UCSD-AML1 (cell line): ENCODE results near the gene SNAPIN.

Source experiments
- DNase-seq: peaks from one replicate; lab custom pipeline; 2025; ENCODE audit not compliant: unreplicated experiment; lab: John Stamatoyannopoulos, UW

The SNAPIN gene

DNA sequence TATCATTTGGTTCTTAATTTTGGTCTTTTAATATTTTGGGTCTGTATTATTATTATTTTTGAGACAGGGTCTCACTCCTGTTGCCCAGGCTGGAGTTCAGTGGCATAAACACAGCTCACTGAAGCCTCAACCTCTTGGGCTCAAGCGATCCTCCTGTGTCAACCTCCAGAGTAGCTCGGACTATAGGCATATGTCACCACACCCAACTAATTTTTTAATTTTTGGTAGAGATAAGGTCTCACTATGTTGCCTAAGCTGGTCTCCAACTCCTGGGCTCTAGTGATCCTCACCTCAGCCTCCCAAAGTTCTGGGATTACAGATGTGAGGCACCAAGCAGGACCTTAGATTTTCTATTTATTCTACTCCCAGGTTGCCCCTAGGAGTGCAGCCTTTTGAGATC is 15.0 kb downstream of the SNAPIN start:
- no peak for DNase-seq

DNA sequence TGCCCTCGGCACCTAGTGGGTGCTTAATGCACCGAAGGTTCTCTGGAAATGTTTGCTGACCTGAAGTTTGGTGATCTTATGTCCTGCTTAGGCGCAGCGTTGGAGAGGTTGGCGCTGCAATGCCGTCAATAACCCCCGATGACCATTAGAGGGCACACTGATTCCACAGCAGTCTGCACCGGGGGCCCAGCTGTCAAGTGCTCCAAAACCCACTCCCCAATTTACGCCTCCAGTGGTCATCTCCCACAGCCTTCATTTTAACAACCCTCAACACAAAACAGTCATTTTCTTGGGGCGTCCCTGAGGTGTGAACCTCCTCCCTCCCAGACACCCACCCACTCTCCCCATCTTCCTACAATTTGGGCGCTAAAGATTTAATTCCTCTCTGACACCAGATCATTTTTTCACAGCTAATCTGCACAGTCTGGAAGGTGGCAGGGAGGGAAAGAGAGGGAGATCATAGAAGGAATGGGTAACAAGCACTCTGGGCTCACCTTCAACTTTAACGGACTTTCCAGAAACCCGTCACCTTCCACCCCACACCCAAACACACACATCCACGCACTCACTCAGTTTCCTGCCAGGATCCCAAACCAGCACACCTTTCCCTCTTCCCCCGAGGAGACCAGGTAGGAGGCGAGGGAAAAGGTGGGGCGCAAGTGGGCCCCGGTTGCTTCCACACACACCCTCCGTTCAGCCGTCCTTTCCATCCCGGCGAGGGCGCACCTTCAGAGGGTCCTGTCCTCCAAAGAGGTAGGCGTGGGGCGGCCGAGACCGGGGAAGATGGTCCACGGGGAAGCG is 19.4 kb downstream of the SNAPIN start:
- DNase-seq: peak; percentile 57

DNA sequence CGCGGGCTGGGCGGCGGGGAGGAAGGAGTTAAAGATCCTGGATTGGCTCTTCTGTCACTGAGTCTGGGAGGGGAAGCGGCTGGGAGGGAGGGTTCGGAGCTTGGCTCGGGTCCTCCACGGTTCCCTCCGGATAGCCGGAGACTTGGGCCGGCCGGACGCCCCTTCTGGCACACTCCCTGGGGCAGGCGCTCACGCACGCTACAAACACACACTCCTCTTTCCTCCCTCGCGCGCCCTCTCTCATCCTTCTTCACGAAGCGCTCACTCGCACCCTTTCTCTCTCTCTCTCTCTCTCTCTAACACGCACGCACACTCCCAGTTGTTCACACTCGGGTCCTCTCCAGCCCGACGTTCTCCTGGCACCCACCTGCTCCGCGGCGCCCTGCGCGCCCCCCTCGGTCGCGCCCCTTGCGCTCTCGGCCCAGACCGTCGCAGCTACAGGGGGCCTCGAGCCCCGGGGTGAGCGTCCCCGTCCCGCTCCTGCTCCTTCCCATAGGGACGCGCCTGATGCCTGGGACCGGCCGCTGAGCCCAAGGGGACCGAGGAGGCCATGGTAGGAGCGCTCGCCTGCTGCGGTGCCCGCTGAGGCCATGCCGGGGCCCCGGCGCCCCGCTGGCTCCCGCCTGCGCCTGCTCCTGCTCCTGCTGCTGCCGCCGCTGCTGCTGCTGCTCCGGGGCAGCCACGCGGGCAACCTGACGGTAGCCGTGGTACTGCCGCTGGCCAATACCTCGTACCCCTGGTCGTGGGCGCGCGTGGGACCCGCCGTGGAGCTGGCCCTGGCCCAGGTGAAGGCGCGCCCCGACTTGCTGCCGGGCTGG is 20.2 kb downstream of the SNAPIN start, which contains the start of gene NPR1:
Gene NPR1, plus strand, starts transcription at position 170 of the 818 bp plus-strand sequence. Its CDS starts 421 bp downstream, at position 591.
- peak; percentile 30 for DNase-seq

DNA sequence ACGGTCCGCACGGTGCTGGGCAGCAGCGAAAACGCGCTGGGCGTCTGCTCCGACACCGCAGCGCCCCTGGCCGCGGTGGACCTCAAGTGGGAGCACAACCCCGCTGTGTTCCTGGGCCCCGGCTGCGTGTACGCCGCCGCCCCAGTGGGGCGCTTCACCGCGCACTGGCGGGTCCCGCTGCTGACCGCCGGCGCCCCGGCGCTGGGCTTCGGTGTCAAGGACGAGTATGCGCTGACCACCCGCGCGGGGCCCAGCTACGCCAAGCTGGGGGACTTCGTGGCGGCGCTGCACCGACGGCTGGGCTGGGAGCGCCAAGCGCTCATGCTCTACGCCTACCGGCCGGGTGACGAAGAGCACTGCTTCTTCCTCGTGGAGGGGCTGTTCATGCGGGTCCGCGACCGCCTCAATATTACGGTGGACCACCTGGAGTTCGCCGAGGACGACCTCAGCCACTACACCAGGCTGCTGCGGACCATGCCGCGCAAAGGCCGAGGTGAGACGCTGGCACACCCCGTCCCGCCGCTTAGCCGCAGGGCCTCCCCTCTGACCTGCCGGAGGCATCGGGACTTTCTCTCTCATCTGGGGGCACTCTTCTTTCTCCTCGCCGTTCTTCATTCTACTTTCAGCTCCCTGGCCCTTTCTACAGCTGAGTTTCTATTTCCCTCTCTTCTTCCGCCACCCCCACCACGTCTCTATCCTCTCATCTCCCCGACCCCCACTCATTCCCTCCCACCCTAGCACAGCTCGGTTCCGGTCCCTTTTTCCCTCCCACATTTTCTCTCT is 21.0 kb downstream of the SNAPIN start:
- DNase-seq: no peak

DNA sequence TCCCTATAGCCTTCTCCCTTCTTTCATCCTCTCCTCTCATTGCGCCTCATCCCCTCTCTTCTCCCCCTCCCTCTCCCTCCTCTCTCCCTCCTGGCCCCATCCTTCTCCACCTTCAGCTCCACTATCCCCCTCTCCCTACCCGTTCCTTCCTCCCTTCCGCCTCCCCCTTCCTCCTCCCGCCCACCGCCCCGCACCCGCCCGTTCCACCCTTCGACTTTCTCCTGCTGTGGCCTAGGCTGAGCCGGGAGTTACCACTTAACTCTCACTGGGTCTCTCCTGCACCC is 21.6 kb downstream of the SNAPIN start:
- DNase-seq: no peak

DNA sequence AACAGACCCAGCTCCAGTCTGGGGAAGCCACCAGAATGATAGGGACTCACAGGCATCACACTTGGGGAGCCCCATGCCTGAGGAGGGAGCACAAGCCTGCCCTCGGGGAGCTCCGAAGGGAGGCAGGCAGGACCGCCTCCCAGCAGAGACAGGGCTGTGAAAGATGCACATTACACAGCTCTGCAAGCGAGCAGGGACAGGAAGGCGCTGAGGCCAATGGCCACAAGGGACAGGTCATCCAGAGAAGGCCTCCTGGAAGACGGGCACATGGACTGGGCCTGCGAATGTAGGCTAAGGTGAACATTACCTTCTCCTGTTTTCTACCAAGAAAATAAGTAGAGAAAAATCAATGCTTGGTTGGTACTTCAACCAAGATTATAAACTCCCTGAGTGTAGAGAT is 24.2 kb downstream of the SNAPIN start:
- no peak for DNase-seq

DNA sequence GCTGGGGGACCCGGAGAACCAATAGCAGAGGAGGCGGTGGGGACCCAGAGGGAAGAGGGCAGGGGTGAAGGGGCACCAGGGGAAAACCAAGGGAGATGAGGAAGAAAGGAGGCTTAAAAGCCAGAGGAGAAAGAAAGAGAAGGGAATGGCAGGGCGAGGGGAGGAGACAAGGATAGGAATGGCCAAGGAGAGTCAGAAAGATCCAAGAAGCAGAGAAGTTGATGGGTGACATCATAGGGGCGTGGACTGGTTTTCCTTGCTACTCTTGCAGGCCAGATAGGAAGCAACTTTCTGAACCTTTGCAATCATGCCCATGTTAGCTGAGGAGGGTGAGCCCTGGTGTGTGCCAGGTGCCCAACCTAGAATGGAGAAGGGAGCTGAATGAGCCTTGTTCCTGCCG is 25.4 kb downstream of the SNAPIN start:
- DNase-seq: no peak

DNA sequence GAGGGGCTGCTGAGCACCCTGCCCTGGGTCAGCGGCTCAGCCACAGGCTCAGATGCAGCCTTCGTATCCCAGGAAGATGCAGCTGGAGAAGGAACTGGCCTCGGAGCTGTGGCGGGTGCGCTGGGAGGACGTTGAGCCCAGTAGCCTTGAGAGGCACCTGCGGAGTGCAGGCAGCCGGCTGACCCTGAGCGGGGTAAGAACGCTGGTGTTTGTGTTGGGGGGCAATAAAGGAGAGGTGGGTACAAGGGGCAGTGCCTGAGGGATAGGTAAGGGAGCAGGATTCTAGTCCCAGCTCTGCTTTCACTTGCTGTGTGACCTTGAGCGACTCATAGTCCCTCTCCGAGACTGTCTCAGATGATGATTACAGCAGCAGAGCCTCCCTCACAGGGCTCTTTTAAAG is 26.4 kb downstream of the SNAPIN start:
- DNase-seq: no peak

DNA sequence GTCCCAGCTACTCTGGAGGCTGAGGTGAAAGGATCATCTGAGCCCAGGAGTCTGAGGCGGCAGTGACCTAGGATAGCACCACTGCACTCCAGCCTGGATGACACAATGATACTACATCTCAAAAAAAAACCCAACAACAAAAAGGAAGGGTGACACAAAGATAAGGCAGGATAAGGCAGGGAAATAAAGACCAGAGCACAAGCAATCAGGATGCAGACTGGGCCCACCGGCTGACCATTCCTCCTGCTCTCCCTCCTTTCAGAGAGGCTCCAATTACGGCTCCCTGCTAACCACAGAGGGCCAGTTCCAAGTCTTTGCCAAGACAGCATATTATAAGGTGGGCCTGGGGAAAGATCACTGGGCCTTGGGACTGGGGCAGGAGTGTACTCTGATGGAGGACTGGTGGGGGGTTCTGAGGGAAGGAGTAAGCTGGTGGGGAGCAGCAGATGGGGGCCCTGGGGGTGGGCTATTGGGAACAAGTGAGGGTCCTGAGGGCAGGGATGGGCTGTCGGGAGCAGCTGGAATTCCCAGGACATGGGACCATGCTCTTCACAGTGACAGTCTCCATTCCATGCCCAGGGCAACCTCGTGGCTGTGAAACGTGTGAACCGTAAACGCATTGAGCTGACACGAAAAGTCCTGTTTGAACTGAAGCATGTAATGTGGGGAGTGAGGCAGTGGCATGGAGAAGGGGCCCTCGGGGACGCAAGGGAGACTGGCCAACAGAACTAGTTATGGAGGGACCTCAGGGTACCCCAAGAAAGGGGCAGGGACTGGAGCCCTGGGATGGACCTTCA is 27.2 kb downstream of the SNAPIN start:
- no peak for DNase-seq

DNA sequence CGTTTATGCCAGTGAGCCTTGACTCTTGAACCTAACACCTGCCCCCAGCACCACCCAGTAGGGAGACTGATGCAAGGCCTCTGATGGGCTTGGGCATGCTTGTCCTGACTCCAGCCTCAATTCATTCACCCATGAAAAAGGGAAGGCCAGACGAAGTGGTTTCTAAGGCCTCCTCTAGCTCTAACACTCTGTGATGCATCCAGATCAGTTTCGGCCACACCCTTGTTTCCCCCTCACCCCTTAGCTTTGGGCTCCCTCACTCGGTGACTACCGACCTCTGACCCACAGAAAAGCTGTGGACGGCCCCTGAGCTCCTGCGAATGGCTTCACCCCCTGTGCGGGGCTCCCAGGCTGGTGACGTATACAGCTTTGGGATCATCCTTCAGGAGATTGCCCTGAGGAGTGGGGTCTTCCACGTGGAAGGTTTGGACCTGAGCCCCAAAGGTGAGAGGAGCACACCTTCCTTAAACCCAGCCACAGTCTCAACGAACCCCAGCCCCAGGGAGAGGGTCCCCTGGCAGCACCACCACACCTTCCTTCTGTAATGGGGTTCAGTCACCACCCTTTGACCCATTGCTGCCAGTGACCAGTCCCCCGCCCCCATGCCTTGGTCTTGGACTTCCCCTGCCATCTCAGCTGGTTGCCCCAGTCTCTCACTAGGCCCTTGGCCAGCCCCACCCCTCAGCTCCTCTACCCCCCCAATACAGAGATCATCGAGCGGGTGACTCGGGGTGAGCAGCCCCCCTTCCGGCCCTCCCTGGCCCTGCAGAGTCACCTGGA is 29.0 kb downstream of the SNAPIN start:
- DNase-seq: no peak

DNA sequence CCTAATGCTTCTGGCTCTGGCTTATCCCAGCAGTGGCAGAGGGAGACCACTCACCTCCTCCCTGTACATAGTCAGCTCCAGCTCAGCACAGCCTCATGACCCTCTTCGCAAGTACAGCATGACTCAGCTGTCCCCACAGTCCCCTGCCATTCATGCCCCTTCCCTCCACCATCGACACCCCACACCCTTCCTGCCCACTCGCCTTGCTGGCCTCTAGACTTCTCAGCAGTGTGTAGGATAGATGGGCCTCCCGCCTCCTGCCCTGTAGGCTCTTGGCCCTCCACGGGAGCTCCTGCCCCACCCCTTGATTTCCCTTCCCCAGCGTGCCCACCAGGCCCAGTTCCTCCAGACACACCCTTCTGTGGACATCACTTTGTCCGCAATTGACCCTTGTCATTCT is 29.8 kb downstream of the SNAPIN start:
- DNase-seq: no peak

DNA sequence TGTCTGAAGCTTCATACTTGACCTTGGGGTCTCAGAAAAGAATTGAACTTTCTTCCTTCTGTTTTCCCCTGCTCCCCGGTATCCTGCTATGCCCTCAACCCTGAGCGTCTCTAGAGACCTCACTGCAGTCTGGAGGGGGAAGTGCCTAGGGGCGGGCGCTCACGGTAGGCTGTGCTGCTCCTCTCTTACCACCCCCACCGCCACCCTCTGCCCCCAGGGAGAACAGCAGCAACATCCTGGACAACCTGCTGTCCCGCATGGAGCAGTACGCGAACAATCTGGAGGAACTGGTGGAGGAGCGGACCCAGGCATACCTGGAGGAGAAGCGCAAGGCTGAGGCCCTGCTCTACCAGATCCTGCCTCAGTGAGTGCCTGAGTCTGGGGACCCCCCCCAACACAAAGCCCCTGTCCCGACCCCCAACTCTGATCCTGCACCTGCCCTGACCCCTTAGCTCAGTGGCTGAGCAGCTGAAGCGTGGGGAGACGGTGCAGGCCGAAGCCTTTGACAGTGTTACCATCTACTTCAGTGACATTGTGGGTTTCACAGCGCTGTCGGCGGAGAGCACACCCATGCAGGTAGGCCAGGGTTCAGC is 30.3 kb downstream of the SNAPIN start:
- no peak for DNase-seq

DNA sequence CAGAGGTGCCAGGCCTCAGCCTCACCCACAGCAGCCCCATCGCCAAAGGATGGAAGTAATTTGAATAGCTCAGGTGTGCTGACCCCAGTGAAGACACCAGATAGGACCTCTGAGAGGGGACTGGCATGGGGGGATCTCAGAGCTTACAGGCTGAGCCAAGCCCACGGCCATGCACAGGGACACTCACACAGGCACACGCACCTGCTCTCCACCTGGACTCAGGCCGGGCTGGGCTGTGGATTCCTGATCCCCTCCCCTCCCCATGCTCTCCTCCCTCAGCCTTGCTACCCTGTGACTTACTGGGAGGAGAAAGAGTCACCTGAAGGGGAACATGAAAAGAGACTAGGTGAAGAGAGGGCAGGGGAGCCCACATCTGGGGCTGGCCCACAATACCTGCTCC is 35.0 kb downstream of the SNAPIN start:
- DNase-seq: no peak

DNA sequence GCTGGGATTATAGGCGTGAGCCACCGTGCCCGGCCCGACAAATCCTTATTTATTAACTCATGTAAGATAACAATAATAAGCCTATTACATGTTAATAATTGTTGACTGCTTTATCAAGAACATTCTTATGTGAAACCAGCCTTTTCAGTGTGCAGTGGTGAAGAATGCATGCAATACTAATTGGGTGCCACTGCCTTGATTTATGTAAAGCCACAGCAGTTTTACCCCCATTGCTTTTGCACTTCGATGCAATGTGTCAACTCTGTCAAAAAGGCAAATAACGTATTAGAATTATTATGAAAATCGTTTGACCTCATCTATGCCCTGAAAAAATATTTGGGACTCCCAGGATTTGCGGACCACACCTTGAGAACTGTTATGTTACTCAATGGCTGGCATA is 38.2 kb downstream of the SNAPIN start:
- no peak for DNase-seq

DNA sequence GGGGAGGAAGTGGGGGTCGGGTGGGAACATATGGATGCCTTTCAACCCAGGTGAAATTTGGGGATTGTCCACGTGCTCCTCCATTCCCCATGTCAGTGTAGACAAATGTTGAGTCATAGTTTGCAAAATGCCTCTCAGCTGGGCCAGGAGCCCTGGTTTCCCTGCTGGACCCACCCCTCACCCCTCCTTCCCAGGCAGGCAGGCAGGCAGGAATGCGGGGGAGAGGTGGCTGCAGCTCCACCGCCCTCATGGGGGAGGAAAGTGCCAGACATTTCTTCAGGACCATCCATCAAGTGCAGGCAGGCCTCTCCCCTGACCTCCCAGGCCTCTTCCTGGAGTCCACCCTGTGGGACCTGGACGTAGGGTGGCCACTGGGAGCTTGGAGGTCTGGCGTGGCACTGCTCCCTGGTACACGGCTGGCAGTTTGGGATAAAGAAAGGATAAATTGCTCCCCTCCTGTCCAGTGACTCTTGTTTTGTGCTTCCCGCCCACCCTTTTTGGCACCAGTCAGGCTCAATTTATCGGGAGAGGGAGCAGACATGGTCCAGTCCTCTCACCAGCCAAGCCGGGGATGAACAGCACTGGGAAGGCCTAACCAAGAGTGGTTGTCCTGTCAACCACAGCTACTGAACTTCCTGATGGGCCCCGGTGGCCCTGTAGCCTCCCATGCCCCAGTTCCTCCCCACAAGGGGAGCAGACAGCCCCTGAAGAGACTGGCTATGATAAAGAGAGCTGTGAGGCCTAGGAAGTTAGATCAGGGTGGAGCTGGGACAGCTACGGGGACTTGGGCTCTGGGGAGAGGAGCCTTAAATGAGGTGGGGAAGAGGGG is 38.9 kb downstream of the SNAPIN start:
- DNase-seq: peak; percentile 30

DNA sequence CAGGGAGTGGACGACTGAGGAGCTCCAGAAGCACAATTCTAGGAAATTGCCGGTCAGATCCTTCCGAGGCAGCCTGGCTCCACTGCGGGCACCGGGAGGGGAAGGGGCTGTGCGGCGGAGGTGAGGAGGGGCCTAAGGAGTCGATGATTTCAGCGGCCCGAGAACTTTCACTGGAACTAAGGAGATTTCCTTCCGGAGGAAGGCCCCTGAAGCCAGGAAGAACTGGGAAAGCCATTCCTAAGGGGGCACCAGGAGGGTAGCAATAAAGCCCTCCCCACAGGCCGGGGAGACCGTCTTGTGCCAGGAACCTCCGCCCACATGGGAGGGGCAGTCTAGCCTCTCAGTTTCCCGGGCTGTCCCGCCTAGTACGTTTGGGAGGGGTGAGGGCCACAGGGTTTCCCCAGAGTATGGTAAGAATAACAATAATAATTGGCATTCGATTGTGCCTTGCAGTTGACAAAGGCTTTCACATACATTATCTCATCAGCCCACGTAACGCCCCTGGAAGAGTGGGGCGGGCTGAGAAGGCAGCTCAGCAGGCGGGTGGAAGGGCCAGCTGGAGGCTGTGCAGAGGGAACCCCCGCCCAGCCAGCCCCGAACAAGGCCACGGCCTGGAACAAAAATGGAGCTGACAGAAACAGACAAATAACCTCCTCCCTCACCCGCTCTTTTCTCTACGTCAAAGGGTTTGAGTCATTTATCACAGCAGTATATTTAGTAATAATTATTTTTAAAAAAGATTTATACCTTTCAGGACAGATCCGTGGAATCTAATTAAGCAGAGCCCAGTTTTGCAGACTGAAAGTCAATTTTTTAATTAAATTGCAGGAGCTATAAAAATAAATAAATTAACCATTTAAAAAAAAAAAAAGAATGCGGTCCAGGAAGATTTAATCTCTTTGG is 39.8 kb downstream of the SNAPIN start:
- DNase-seq: no peak

DNA sequence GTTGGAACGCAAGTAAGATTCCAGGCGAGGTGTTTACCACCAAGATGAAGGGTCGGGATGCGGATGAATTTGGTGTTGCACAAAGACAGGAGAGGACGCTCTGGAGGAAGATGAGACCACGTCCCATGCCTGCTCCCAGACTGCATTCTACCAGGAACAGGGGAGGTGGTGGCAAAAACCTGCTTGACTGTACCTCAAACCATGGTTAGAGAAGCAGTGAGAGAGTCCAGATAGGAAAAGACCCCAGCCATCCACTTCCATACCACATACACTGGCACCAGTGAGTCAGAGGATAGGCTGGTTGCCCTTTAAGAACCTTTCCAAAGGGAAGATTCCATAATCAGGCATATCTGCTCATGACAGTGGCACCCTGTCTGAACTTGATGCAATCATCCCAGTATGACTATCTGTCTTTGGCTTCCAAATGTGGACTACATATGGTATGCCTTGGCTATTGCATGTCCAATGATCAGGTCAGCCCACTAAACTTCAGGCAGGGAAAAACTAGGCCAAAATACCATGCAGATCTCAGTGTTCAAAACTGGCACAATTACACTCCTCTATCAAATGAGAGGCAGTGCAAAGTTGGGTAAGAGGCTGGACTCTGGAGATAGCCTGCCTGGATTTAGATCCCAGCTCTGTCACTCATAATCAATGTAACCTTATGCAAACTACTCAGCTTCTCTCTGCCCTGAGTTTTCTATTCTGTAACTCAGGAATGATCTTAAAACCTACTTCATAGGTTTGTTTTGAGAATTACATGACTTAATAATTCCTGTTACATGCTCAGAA is 40.6 kb downstream of the SNAPIN start:
- no peak for DNase-seq
